Cardiac fibroblast (primary cell): ENCODE results near the gene CATSPERD.
"Not testable (repeated sequence)": the region's sequence is repeated elsewhere in the genome, so short reads cannot be mapped to it uniquely, and the experiment has no call there.

Experiments
- DNase-seq, 2 donors: peaks; one replicate each; pipeline versions ENCODE4 v3.0.0 to v3.0.0-alpha.2; 2010; ENCODE audit warnings: low read depth in 2 of 2
- H3K4me3 ChIP-seq, 2 donors: replicated peaks in 1 of 2; 1 replicate in 1 of 2; 2 replicates in 1 of 2; pipeline ENCODE4 v1.5.1; 2011; ENCODE audit warnings: low read depth in 2 of 2, low read length in 2 of 2, mild to moderate bottlenecking in 2 of 2, moderate library complexity in 1 of 2
- TF ChIP-seq, protein P1 (sequence below): IDR thresholded peaks from one replicate; pipeline ENCODE4 v1.5.1; 2011; ENCODE audit warnings: low read depth, mild to moderate bottlenecking, low read length, inconsistent platforms

The CATSPERD gene

DNA sequence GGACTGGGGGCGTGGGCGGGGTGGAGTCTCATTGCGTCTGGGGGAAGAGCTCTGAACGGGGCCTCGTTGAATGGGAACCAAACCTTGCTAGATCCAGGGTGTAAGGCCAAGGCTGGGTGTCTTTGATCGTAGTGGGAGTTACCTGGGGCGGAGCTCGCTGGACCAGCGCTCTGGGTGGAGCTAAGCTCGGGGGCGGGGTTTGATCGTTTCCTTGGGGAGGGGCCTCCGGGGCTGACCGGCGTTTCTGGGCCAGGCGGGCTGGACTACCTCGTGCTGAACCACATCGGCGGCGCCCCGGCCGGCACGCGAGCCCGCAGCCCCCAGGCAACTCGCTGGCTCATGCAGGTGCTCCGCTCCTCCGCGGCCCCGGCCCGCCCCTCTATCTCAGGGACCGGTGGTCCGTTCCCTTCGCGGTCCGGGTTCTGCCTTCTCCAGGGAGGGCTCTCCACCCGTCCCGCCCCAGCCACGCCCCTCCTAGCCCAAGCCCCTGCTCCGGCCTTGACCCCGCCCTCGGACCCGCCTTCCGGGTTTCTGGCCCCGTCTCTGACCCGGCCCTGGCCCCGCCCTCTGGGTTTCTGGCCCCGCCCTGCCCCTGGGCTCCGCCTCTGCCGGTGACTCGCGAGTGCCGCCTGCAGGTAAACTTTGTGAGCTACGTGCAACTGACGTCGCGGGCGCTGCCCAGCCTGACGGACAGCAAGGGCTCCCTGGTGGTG lies 33.6 kb upstream of the CATSPERD start:
- peak overlapping the region; percentile 51 to 60 for H3K4me3 ChIP-seq
- TF ChIP-seq, protein P1, sequence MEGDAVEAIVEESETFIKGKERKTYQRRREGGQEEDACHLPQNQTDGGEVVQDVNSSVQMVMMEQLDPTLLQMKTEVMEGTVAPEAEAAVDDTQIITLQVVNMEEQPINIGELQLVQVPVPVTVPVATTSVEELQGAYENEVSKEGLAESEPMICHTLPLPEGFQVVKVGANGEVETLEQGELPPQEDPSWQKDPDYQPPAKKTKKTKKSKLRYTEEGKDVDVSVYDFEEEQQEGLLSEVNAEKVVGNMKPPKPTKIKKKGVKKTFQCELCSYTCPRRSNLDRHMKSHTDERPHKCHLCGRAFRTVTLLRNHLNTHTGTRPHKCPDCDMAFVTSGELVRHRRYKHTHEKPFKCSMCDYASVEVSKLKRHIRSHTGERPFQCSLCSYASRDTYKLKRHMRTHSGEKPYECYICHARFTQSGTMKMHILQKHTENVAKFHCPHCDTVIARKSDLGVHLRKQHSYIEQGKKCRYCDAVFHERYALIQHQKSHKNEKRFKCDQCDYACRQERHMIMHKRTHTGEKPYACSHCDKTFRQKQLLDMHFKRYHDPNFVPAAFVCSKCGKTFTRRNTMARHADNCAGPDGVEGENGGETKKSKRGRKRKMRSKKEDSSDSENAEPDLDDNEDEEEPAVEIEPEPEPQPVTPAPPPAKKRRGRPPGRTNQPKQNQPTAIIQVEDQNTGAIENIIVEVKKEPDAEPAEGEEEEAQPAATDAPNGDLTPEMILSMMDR, result peak; percentile 83
- peak; percentile 96 for DNase-seq

DNA sequence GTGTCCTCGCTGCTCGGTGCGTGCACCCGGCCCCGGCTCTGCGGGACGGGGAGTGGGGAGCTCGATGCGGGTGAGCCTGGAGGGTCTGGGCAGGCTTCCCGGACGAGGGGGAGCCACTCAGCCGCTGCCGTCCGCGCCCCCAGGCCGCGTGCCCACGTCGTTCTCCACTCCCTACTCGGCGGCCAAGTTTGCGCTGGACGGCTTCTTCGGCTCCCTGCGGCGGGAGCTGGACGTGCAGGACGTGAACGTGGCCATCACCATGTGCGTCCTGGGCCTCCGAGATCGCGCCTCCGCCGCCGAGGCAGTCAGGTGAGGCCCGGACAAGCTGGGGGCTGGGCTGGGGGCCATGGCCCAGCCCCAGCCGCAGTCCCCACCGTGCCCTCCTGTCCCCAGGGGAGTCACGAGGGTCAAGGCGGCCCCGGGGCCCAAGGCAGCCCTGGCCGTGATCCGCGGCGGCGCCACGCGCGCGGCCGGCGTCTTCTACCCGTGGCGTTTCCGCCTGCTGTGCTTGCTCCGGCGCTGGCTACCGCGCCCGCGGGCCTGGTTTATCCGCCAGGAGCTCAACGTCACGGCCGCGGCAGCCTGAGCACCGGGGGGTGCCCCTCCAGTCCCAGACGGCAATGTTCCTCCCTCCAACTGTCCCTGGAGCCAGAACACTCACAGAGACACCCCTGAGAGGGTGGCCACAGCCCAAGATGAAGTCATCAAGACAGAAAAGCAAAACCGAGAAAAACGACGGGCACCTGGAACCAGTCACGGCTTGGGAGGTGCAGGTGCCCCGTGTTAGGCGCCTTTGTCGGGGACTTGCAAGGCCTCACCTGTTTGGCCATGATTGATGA lies 32.9 kb upstream of the CATSPERD start:
- H3K4me3 ChIP-seq, result peak overlapping the region; percentile 49 to 51
- TF ChIP-seq, protein P1, result no peak
- no peak for DNase-seq

DNA sequence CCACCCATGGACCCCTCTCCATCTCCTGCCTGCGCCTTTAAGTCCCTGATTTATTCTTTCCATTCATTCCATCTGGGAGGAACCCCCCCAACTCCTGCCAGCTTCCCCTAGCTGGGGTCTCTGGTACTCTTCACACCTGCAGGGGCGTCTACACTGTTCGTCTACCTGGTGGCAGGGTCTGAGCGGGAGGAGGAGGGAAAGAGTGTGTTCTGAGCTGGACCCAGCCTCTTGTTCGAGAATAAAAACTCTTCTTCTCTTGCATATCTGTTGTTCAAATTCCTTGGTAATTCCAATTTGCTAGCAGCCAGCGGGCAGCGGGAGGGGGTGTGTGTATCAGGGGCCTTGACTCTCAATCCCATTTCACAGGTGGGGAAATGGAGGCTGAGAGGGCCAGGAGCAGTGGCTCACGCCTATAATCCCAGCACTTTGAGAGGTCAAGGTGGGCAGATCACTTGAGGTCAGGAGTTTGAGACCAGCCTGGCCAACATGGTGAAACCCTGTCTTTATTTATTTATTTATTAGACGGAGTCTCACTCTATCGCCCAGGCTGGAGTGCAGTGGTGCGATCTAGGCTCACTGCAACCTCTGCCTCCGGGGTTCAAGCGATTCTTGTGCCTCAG lies 32.1 kb upstream of the CATSPERD start:
- not testable (repeated sequence) for H3K4me3 ChIP-seq, DNase-seq

DNA sequence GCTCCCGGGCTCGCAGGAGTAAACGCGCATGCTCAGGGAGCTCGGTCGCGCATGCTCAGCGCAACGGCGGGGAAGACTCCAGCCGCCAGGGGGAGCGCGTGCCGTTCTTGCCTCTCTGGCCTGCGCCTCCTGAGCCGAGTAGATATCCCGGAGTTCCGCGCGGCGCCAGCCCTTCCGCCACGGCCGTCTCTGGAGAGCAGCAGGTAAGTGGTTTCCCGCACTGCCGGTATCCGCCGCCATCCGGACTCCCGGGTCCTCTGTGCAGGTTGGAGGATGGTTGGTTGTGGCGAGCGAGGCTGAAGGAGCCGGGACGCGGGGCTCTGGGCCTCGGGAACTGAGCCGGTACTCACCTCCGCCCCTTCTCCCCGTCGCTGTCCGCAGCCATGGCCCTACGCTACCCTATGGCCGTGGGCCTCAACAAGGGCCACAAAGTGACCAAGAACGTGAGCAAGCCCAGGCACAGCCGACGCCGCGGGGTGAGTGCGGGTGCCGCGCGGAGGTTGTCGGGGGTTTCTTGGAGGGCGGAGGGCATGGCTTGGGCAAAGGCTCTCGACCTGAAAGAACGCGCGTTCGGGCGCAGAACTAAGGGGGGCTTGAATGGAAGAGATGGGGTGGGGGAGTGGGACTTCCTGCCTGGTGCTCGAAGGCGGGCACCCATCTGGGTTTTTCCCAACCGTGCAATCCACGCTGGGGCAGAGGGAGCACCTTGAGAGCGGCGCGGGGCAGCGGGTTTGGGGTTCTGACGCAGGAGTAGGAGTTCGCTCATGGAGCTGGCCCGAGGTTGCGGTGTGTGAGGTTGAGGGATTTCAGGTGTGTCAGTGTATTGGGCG lies 30.1 kb upstream of the CATSPERD start, which contains the start of gene RPL36:
RPL36 (plus strand) TSS at position 171 of the 830 bp plus-strand sequence; CDS start at position 384, 213 bp downstream.
- TF ChIP-seq, protein P1, result peak; percentile 99
- peak; percentile 97 to 98 for DNase-seq
- H3K4me3 ChIP-seq, result peak within 1 kb of the TSS; percentile 93 to 96

DNA sequence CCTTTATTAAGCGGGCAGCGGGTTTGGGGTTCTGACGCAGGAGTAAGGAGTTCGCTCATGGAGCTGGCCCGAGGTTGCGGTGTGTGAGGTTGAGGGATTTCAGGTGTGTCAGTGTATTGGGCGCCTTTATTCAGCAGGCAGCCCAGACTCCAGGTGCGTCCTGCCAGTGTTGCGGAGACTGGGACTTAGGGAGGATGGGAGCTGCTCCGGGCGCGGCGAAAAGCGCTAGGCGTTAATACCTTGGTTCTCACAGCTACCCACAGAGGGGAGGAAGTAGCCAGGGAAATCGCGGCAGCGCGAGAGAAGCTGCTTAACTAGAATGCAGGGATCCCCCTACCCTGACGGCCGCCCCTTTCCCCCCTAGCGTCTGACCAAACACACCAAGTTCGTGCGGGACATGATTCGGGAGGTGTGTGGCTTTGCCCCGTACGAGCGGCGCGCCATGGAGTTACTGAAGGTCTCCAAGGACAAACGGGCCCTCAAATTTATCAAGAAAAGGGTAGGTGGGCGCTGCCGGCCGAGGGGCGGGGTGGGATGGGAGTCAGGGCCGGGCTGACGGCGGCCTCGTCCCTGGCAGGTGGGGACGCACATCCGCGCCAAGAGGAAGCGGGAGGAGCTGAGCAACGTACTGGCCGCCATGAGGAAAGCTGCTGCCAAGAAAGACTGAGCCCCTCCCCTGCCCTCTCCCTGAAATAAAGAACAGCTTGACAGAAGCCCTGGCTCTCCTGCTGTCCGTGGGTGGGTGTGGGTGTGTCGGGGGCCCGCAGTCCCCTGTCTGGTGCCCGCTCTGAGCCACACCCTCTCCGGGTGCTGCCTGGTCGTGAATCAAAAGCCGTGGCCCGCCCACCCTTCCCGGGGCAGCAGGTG lies 29.2 kb upstream of the CATSPERD start:
- DNase-seq, result peak; percentile 61 to 79
- TF ChIP-seq, protein P1, result no peak

More for the DNA sequence above, 29.2 kb upstream of the CATSPERD start:
- H3K4me3 ChIP-seq, result peak overlapping the region; percentile 93 to 96
